GM19193 (cell line): ENCODE results near the gene COPS8.

Experiments used
- POLR2A ChIP-seq: IDR thresholded peaks from 4 replicates; pipeline ENCODE4 v1.6.1; 2011; ENCODE audit not compliant: insufficient read depth, insufficient read length; ENCODE audit errors: extremely low read depth

The COPS8 gene

DNA sequence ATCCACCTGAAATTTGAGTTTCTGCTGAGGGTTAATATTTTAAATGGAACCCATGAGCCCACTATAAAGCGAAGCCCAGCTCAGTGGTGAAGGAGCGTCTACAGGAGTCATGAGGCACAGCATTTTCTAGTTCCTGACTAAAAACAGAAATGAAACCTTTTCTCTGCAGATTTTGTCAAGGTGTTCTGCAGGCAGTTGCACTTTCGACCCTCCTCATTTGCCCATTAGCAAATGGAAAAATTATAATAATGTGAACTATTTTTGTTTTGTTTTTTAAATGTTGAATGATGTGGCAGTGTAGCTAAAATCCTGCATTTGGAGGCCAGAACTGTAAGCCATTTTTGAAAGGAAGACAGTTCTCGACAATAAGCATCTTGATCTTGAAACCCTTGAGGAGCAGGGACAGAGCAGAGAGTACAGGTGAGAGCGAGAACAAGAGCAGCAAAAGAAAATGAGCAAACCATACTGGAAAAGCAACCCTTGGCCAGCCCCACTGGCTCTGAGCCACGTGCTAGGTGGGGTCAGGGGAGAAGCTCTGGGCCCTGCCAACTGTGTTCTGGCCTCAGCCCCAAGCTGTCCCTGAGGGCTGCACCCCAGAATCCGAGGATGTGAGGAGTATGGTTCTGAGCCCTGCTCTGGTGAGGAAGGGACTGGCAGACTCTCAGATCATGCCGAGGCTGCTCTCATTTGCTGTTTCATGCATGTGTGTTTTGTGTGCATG, 26.4 kb upstream of the COPS8 start:
- TF ChIP-seq POLR2A, result no peak

GRCh38 chr2:237060534-237061312, 25.0 kb upstream of the COPS8 start:
- no peak for TF ChIP-seq POLR2A

GRCh38 chr2:237061356-237061755, 24.3 kb upstream of the COPS8 start:
- no peak for TF ChIP-seq POLR2A

- no peak for TF ChIP-seq POLR2A
Measured at GRCh38 chr2:237062585-237062984, 23.1 kb upstream of the COPS8 start.

DNA sequence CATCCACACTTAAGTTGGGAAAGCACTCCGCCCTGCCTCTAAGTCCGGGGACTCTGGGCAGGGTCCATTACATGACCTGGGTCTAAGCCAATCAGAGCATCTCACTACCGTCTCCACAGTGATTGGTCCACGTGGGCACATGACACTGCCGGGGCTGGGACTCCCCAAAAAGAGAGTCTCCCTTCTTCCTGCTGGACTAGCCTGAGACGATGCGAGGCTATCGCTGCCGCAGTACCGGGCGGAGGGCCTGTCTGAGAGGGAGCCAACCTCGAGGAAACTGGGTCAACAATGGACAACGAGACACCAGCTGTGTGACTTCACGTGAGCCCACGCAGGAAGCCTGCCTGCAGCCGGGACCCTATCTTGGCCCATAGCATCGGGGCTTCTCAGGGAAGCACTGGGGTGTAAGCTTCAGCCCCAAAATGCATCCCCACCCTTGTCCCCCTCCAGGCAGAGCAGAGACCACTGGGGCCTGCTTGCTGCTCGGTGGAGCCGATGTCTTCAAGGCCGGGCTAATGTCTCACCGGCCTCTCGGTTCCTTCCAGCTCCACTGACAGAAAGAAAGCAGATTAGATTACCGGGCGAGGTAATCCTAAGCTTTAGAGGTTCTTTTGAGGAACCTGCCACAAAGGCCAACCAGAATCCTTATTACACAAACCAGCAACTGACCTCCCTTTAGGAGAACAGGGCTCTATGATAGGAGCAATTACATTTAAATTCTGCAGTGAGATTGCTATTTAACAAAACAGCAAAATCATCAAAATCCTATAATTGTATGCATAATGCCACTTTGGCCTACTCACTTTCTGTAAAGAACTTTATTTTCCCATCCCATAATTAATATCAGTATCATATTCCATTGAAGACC, 21.3 kb upstream of the COPS8 start:
- TF ChIP-seq POLR2A, result no peak

DNA sequence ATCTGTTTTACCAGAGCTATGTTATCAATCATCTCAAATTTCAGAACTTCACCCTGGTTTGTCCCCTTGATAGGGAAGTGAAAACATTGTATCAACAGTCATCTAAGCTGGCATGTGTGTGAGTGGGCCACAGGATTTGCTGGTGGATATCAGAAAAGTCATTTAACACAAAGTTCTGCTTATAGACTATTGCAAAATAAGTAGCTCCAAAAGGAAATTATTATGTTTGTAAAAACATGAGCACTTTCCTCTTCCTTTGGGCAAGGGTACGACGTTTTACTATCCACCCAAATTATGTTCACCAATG, 20.7 kb upstream of the COPS8 start:
- TF ChIP-seq POLR2A, result no peak

GRCh38 chr2:237066396-237066795, 19.3 kb upstream of the COPS8 start:
- TF ChIP-seq POLR2A, result no peak

DNA sequence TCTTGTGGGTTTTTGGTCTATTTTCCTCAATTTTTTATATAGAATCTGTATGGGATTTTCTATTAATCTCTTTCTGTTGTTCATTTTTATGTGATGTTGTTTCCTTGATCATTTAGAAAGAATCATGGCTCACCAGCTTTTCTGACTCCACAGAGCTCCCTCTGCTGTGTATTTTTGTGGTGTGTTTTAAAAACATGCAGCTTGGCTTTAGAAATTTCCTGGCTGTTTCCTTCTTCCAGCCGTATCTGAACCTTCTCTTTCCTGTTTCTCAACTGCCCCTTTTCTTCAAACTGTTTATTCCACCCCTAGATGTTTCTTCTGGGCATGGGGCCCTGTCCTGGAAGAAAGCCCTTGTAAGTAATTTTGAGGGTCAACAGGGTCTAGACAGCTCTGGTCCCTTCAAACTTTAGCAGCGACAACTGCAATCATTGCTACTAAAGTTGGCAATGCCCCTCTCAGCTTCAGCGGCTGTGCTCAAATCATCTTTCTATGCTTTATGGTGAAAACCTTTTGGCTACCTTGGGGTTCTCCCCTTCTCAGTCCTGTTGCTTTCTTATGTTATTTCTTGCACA, 17.6 kb upstream of the COPS8 start:
- TF ChIP-seq POLR2A, result no peak

- no peak for TF ChIP-seq POLR2A
Measured at GRCh38 chr2:237072067-237072931, 13.4 kb upstream of the COPS8 start.

GRCh38 chr2:237073552-237073951, 12.1 kb upstream of the COPS8 start:
- TF ChIP-seq POLR2A, result no peak

GRCh38 chr2:237074211-237074993, 11.3 kb upstream of the COPS8 start:
- no peak for TF ChIP-seq POLR2A

DNA sequence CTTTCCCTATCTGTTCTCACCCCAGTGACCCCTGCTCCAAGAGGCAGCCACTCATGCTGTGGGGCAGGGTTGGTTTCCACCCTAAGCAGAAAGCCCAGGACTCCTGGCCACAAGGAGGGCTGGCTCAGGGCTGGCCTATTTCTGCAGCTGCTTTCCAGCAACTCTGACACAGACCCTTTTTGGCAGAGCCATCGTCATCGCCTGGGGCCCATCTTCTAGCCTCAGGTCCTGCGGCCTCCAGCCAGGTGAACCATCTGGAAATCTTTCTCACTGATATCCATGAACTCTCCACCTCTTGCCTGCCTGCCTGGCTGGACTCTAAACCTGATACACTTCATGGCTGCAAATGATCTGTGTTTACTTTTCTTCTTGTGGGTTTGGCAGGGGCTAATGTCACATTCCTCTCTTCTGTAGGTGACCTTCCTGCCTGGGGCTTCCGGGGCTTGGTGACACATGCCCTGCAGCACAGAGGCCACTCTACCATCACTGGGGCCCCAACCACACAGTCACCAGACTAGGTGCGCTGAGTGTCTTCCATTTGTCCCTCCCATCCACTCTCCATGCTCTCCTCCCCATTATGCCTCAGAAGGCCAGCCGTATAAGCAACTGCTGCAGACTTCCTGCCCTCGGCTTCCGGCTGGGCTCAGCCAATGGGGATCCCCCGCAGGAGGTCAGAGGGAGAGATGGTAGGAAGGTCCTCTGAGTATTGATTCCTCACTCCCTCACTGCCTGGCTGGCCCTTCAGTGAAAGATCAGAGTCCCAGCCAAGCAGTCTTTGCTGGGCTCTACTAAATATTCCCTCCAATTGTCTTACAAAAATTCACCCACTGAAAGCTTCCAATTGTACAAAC, 9.7 kb upstream of the COPS8 start:
- no peak for TF ChIP-seq POLR2A

- TF ChIP-seq POLR2A, result no peak
Measured at GRCh38 chr2:237081596-237081995, 4.1 kb upstream of the COPS8 start.

GRCh38 chr2:237083026-237083425, 2.7 kb upstream of the COPS8 start:
- no peak for TF ChIP-seq POLR2A
